NK-92 (cell line): ENCODE results near the gene ZBTB3.
A peak's percentile ranks its signal among the peaks of the same experiment; 100 is the strongest.
"Not testable (repeated sequence)": the region's sequence is repeated elsewhere in the genome, so short reads cannot be mapped to it uniquely, and the experiment has no call there.

ENCODE experiments used
- DNase-seq: peaks from one replicate; lab custom pipeline; 2025; ENCODE audit not compliant: unreplicated experiment; lab: John Stamatoyannopoulos, UW

The ZBTB3 gene

GRCh38 chr11:62716816-62717215 lies 37.1 kb downstream of the ZBTB3 start:
- no peak for DNase-seq

DNA sequence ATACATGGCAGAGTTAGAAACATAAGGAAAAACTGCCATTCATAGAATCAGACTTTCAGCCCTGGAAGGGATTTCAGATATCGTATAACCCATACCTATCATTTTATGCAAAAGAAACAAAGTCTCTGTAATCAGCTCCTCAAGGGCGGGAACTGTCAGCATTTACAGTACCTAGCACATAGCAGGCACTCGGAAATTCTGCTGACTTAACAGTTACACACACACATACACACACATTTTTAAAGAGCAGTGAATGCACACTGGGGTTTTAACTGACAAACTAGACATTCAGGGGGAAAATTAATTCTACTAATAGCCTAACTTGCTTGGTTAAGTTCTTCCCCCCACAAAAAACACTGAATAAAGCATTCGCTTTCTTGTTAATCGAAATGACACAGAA lies 37.8 kb downstream of the ZBTB3 start:
- DNase-seq: no peak

DNA sequence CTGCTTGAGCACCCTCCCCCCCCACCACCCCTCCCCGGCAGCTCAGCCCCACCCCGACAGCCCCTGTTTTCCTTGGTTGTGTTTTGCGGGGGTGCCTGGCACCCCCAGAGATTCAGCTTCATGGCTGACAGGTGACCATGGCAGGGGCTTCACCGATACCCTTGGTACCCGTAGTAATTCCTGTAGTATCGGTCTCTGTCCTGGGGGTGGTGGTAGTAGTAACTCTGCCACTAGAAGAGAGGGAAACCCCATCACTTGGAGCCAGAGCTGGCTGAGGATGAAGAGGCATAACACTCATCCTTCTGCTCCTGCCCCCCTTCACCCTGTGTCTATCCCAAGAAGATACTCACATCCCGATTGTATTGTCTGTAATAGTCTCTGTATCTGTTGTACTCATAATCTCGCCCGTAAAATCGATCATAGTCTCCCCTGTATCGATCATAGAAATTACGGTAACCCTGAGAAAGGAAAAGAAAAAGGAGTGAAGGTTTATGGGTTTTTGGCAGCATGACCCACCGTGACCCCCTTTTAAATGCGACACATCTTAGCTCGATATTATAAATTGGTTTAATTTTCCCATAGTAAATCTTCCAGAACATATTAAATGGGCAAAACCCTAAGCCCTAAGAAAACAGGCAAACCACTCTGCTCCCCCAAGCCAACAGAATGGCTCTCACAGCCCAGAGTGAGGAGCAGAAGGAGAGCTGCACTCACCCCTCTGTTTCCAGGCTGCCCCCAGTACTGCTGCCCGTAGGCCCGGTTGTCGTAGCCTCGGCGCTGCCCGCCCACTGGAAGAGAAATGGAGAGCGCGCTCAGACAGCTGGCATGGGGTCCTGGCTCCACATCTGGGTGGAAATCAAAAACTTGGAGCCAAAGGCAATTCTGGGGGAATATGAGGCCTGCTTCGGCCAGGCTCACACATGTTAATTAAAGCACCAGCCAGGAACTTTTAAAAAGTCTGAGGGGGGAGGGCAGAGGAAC lies 38.5 kb downstream of the ZBTB3 start:
- no peak for DNase-seq

- no peak for DNase-seq
These were observed 40.6 kb downstream of the ZBTB3 start for GRCh38 chr11:62713343-62713742.

DNA sequence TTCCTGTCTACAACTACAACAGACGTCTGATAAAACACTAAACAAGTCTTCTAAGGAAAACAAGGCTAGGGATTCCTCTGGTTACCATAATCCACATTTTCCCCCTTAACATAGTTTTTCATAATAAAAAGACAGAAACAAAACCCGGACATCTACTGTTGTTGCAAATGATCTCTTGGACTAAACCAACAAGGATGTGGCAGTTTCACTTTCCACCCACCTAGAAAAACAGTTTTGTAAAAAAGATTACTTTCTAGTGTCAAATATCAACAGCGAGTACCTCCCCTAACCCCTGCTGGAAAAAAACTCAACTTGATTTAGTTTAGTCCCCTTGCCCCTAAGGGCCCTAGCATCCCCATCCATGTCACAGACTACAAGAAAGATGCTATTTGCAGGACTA lies 41.1 kb downstream of the ZBTB3 start:
- no peak for DNase-seq

- DNase-seq: no peak
These were observed 41.6 kb downstream of the ZBTB3 start for GRCh38 chr11:62712276-62712812.

GRCh38 chr11:62710001-62710345 lies 44.0 kb downstream of the ZBTB3 start:
- DNase-seq: no peak

DNA sequence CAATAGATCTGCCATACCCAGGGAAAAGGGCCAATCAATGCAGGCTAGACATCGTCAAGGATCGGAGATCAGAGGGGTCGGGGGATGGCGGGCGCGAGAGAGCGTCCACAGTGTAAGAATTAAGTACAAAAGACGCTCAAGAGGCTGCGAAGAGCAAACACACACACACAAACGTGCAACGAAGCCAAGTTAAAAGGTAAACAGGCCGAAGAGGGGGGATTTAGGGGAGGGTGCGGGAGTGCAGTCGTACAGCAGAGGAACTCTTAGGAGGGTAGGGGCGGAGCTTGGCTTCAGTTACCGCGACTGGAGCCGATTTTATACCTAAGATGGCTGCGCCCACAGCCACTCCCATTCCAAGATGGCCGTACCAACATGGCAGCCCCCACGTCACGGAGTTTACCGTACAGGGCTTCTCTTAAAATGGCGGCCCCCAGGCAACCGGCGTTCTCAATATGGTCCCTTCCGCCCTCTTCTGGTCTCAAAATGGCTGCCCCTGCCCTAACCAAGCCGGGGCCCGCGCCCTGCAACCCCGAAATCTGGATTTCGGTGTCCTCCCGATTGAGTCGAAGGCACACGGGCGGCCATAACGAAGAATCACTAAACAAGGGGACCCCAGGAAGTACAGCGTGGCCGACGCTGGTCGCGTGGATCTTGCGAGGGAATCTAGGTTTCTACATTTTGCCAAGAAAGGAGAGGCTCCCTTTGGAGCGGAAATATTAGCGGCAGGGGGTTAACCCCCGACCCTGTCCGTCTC lies 44.5 kb downstream of the ZBTB3 start:
- peak; percentile 76 for DNase-seq

GRCh38 chr11:62708793-62709192 lies 45.2 kb downstream of the ZBTB3 start:
- no peak for DNase-seq

DNA sequence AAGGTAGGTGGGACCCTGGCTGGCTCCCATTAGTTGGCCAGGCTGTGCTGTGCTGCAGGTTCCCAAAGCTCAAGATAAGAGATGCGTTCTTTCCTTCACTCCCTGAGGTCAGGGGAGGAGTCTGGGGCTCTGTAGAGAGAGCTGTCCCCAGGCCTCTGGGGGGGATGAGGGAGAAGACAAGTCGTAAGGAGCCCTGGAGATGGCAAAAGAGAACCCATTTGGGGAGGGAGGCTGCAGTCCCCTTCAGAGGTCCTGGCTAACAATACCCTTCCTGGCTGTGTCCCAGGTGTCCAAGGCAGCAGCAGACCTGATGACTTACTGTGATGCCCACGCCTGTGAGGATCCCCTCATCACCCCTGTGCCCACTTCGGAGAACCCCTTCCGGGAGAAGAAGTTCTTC lies 45.6 kb downstream of the ZBTB3 start:
- DNase-seq: no peak

DNA sequence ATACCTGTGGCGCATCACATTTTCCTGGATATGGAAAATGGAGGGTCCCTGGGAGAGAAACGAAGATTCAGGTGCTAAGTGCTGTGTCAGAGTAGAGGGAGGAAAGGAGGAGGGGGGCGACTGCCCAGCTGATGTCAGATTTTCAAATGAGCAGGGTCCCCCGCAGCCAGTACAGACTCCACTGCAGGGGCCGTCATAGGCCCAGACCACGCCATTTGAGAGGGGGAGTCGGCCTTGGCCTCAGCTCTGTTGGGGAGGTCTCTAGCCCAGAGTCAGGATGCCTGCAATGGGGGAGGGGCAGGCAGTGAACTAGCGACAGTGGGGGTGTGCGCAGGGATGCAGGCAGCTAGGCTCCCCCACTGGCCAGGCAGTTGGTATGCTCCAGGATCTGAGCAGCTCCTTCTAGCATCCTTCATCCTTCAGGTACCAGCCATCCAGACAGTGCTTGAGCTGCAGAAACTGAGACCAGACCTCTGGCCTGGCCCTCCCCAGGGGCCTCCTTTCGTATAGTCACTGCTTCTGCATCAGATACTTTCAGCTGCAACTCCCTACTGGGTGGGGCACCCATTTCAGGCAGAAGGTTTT lies 46.6 kb downstream of the ZBTB3 start, which contains the start of the genes BSCL2 and GNG3:
BSCL2 (minus strand) TSS at position 148 of the 585 bp plus-strand sequence. CDS start 229 bp downstream, outside the sequence.
GNG3 (plus strand) TSS at position 400 of the 585 bp plus-strand sequence. CDS start 620 bp downstream, outside the sequence.
- no peak for DNase-seq

DNA sequence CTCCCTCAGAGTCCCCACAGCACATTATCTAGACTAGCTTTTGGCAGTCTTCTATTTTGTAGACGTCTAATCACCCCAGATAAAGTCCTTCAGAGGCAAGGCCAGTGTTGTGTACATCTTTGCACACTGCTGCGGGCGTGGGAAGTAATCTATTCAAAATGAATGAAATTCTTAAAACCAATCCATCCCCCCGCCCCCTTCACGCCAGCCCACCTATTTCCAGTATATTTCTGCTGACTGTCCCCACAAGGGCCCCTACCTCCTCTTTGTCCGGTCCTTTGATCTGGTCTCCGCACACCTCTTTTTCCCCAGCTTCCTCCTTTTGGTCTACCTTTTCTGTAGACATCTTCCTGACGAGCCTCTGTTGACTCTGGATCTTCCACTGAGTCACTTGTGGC lies 47.1 kb downstream of the ZBTB3 start:
- no peak for DNase-seq

DNA sequence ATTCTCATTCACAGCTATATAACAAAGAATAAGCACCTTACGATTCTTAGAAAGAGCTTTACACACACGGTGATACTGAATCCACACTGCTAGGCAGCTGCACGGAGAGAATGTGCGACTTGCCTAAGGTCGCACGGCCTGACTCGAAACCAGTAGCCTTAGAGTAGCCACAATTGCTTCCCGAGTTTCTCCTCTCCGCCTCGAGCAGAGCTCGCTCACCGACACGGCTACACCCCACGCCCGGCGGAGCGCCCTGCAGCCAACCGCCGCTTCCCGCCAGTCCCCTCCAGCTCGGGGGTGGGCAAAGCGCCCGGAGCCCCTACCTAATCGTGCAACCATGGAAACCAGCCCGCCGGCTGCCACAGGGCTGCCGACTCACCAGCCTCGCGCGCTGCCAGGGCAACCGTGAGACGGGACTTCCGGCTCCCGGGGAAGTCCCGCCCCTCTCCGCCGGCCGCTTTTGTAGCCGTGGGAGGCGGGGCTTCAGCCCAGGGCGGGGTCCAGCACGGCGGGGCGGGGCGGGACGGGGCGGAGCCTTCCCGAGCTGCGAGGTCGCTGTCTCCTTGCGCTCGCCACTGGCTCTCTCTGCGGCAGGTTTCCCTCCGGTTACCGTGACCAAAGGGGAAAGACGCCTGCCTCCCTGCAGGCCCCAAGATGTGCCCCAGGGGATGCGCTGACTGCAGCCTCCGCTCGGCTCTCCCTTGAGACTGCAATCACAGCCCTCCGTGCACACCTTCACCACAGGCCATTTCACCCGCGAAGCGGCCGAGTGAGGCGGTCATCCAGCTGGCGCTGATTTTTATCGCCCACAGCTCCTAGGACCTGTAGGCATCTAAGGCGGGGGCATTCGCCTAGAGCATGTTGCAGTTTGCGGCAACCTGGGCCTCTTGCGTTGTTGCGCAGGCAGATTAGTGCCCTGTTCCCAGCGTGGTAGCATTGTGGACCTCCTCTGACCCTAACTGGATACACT lies 47.8 kb downstream of the ZBTB3 start:
- DNase-seq: peak; percentile 72

DNA sequence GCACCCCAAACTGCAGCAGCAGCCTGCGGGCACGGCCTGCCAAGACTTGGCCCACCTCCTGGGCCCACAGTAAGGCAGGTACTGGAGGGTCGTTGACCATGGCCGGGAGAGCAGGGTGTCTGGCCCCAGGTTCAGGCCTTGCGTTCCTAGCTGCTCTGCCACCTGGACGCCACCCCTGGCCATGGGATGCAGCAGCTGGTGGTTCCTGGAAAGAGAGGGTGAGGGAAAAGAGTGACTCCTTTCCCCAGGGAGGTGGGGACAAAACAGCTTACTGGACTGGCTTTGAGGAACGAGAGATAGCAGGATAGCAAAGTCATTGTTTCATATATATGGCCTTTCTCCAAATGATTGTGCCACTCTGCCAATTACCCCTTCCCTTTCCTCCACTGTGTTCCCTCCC lies 48.5 kb downstream of the ZBTB3 start:
- DNase-seq: no peak

GRCh38 chr11:62703921-62704320 lies 50.0 kb downstream of the ZBTB3 start:
- not testable (repeated sequence) for DNase-seq

DNA sequence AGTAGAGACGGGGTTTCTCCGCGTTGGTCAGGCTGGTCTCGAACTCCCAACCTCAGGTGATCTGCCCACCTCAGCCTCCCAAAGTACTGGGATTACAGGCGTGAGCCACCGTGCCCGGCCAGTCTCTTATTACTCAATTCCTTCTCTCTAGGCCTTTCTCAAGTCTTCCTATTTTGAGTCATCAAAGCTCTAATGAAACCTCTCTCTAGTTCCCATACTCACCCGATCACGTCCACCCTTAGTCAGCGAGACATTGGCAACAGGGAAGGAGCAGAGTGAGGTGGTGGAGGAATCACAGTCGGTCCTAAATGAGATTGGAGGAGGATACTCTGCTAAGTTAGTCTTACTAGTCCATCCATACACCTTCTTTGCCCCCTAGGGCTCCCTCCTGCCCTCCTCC lies 51.7 kb downstream of the ZBTB3 start:
- DNase-seq: no peak
